Karpas-422 (cell line): ENCODE measurements around the gene ZCCHC18. TPM values are rescaled to one million over a fixed set of nuclear protein-coding genes. Genes with fewer than 3 reads are reported as not detected.
"Not testable (repeated sequence)": the region's sequence is repeated elsewhere in the genome, so short reads cannot be mapped to it uniquely, and the experiment has no call there.

Source experiments
- DNase-seq: peaks from one replicate; pipeline ENCODE4 v3.0.0-alpha.2; 2015
- H2AFZ ChIP-seq: fragments of 200-600 bp; sonication (generic); 2 replicates; pipeline ENCODE4 v1.6.1; 2014; ENCODE audit warnings: antibody characterized with exemption, low read length, mixed read lengths
- H3K27ac ChIP-seq: fragments of 200-600 bp; sonication (generic); 2 replicates; pipeline ENCODE4 v1.5.1; 2014; ENCODE audit warnings: mild to moderate bottlenecking, low read length, moderate library complexity
- H3K27me3 ChIP-seq: fragments of 200-600 bp; sonication (generic); 2 replicates; pipeline ENCODE4 v1.6.1; 2014; ENCODE audit warnings: low read length, mixed read lengths
- H3K36me3 ChIP-seq: fragments of 200-600 bp; sonication (generic); 2 replicates; pipeline ENCODE4 v1.6.1; 2014; ENCODE audit warnings: low read length, mixed read lengths; ENCODE audit not compliant: insufficient read depth
- H3K4me1 ChIP-seq: fragments of 200-600 bp; sonication (generic); 2 replicates; pipeline ENCODE4 v1.6.1; 2014; ENCODE audit warnings: mild to moderate bottlenecking, low read length, mixed read lengths
- H3K4me2 ChIP-seq: fragments of 200-600 bp; sonication (generic); 2 replicates; pipeline ENCODE4 v1.6.1; 2014; ENCODE audit warnings: low read length, low read depth, mild to moderate bottlenecking; ENCODE audit not compliant: poor library complexity, severe bottlenecking
- H3K4me3 ChIP-seq: fragments of 200-600 bp; sonication (generic); 2 replicates; pipeline ENCODE4 v1.5.1; 2014; ENCODE audit warnings: mild to moderate bottlenecking, antibody characterized with exemption, low read length, mixed read lengths
- H3K79me2 ChIP-seq: fragments of 200-600 bp; sonication (generic); 2 replicates; pipeline ENCODE4 v1.6.1; 2014; ENCODE audit warnings: mild to moderate bottlenecking, low read length, mixed read lengths
- H3K9ac ChIP-seq: fragments of 200-600 bp; sonication (generic); 2 replicates; pipeline ENCODE4 v1.6.0; 2014; ENCODE audit warnings: low read length
- H3K9me2 ChIP-seq: fragments of 200-600 bp; sonication (generic), shearing (Covaris generic); replicated peaks from 2 replicates; pipeline ENCODE4 v1.6.0; 2014; ENCODE audit warnings: mild to moderate bottlenecking, low read length, moderate library complexity; ENCODE audit not compliant: insufficient read depth
- H3K9me3 ChIP-seq: fragments of 300-700, 200-600 bp; sonication (generic); 2 replicates; pipeline ENCODE4 v1.6.1; 2014; ENCODE audit warnings: low read length, mixed read lengths
- H4K20me1 ChIP-seq: fragments of 200-600 bp; sonication (generic); 2 replicates; pipeline ENCODE4 v1.6.1; 2014; ENCODE audit warnings: mild to moderate bottlenecking, antibody characterized with exemption, low read length, low read depth; ENCODE audit not compliant: insufficient read depth
- total RNA-seq: library from RNA; depleted of rRNA; stranded (reverse); fragments of >200 nt; shearing (Covaris generic); gene quantifications from 2 replicates; pipeline ENCODE4 v1.2.3, GENCODE V29; 2014; ENCODE audit warnings: low replicate concordance

The ZCCHC18 gene
- total RNA-seq, 1 experiment from 2014 or later, result 0.41 TPM

GRCh38 chrX:104098151-104098808 is 14.0 kb upstream of the ZCCHC18 start:
- no peak overlapping the region for H3K4me3 ChIP-seq
- no peaks in the 10 kb centered on the region for H4K20me1 ChIP-seq
- H3K27me3 ChIP-seq, result no peaks in the 10 kb centered on the region
- H3K9me2 ChIP-seq, result no peaks in the 10 kb centered on the region
- peak; percentile 83 for DNase-seq
- no peak overlapping the region for H3K4me2 ChIP-seq
- H3K9ac ChIP-seq, result no peak overlapping the region
- H3K27ac ChIP-seq, result no peak overlapping the region
- H3K79me2 ChIP-seq, result no peaks in the 10 kb centered on the region
- no peaks in the 10 kb centered on the region for H3K4me1 ChIP-seq
- H3K9me3 ChIP-seq, result no peaks in the 10 kb centered on the region
- no peaks in the 10 kb centered on the region for H3K36me3 ChIP-seq
- no peak overlapping the region for H2AFZ ChIP-seq

GRCh38 chrX:104098919-104099318 is 13.4 kb upstream of the ZCCHC18 start:
- Histone ChIP-seq H3K4me2 (no peak overlapping the region), H3K27me3 (no peaks in the 10 kb centered on the region), H3K9me2 (no peaks in the 10 kb centered on the region), H2AFZ (no peak overlapping the region), H3K36me3 (no peaks in the 10 kb centered on the region), H3K4me1 (no peaks in the 10 kb centered on the region), H3K27ac (no peak overlapping the region), H4K20me1 (no peaks in the 10 kb centered on the region), H3K9ac (no peak overlapping the region), H3K9me3 (no peaks in the 10 kb centered on the region), H3K79me2 (no peaks in the 10 kb centered on the region), H3K4me3 (no peak overlapping the region)
- no peak for DNase-seq

DNA sequence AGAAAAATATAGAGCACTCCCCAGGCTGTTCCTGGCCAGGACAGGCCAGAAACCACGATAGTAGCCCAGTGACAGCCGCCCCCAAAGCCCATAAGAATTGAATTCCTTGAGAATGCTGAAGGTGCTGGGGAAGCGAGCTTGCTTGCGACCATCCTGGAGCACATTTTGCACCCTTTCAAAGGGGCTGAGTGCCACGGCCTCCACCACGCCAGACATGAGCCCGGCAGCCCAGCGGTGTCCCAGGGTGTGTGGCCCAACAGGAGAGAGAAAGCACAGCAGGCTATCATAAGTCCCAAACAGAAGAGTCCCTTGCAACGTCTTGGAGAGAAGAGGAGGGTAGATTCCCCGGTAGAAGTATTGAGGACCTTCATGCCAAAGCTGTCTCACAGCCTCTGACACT is 7.6 kb upstream of the ZCCHC18 start:
- H3K4me2 ChIP-seq, result no peak overlapping the region
- no peaks in the 10 kb centered on the region for H3K9me2 ChIP-seq
- H3K9me3 ChIP-seq, result no peaks in the 10 kb centered on the region
- H4K20me1 ChIP-seq, result no peaks in the 10 kb centered on the region
- H2AFZ ChIP-seq, result no peak overlapping the region
- no peaks in the 10 kb centered on the region for H3K36me3 ChIP-seq
- H3K27me3 ChIP-seq, result no peaks in the 10 kb centered on the region
- no peak for DNase-seq
- no peak overlapping the region for H3K9ac ChIP-seq
- H3K27ac ChIP-seq, result no peak overlapping the region
- H3K79me2 ChIP-seq, result no peaks in the 10 kb centered on the region
- no peaks in the 10 kb centered on the region for H3K4me1 ChIP-seq
- no peak overlapping the region for H3K4me3 ChIP-seq

DNA sequence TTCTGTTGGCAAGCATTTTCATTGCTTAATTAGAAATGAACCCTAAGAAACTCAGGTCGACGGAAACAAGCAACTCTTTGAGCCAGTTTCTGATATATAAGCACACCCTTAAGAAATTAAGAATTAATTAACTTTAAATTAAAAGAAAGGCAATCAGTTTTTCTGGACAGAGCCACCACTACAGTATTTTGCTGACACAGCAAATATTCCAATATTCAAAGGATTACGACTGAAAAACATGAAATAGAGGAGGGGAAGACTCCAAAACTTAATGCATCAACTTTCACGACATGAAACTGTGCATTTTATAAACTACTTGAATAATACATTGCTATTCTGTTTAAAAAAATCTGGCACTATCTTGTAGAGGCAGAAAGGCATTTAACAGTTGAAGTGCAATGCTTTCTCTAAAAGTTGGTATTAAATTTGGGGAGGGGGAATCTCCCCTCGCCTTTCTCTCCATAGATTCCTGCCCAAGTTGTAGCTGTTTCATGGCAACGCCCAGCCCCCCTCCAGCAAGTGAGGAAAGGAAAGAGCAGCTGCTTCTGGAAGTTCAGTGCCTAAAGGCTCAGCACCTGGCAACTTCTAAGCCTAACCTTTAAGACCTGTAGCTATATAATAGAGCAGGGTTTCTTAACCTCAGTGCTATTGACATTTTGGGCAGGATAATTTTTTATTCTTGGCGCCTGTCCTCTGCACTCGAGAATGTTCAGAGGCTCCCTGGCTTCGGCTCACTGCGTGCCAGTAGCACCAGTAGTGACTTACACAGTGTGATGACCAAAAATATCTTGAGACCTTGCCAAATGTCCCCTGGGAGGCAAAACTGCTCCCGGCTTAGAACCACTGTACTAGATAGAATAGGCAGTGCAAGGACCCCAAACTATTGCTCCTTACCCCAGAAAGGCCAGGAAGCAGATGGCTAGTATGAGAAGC is 6.7 kb upstream of the ZCCHC18 start:
- Histone ChIP-seq H3K4me3 (no peak overlapping the region), H3K9me3 (no peaks in the 10 kb centered on the region), H3K4me2 (no peak overlapping the region), H2AFZ (no peak overlapping the region), H3K27ac (no peak overlapping the region), H3K27me3 (no peaks in the 10 kb centered on the region), H4K20me1 (no peaks in the 10 kb centered on the region), H3K9ac (no peak overlapping the region), H3K9me2 (no peaks in the 10 kb centered on the region), H3K36me3 (no peaks in the 10 kb centered on the region), H3K4me1 (no peaks in the 10 kb centered on the region), H3K79me2 (no peaks in the 10 kb centered on the region)
- no peak for DNase-seq

DNA sequence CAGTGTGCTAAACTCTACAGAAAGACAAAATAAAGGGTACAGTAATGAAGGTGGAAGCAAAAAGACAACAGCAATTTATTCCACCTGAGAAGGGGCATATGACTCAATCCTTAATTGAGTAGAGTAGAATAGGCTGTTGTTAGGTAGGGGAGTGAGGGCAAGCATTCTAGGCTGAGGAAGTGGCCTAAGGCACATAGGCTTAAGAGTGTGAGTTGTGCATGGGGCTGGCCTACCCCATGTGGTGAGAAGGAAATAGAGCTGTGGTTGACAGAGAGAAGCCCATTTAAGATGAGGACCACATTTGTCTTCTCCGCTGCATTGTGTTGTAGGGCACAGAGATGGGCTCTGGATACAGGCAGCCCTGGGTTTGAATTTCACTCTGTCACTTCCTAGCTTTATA is 3.4 kb upstream of the ZCCHC18 start:
- H3K9me2 ChIP-seq, result no peaks in the 10 kb centered on the region
- no peaks in the 10 kb centered on the region for H4K20me1 ChIP-seq
- H3K27ac ChIP-seq, result no peak overlapping the region
- H3K79me2 ChIP-seq, result no peaks in the 10 kb centered on the region
- no peak overlapping the region for H3K9ac ChIP-seq
- H2AFZ ChIP-seq, result no peak overlapping the region
- no peak for DNase-seq
- no peak overlapping the region for H3K4me2 ChIP-seq
- peaks cover 14% of the 10 kb centered on the region for H3K4me1 ChIP-seq
- H3K27me3 ChIP-seq, result no peaks in the 10 kb centered on the region
- no peaks in the 10 kb centered on the region for H3K9me3 ChIP-seq
- H3K36me3 ChIP-seq, result no peaks in the 10 kb centered on the region
- no peak overlapping the region for H3K4me3 ChIP-seq

GRCh38 chrX:104110491-104111240 is 1.7 kb upstream of the ZCCHC18 start:
- H3K9ac ChIP-seq, DNase-seq, H3K4me3 ChIP-seq, H3K27ac ChIP-seq, H3K27me3 ChIP-seq, H3K36me3 ChIP-seq, H3K9me2 ChIP-seq, H2AFZ ChIP-seq, H3K4me2 ChIP-seq, H3K79me2 ChIP-seq, H4K20me1 ChIP-seq, H3K9me3 ChIP-seq: not testable (repeated sequence)
- peaks cover 14% of the 10 kb centered on the region for H3K4me1 ChIP-seq

DNA sequence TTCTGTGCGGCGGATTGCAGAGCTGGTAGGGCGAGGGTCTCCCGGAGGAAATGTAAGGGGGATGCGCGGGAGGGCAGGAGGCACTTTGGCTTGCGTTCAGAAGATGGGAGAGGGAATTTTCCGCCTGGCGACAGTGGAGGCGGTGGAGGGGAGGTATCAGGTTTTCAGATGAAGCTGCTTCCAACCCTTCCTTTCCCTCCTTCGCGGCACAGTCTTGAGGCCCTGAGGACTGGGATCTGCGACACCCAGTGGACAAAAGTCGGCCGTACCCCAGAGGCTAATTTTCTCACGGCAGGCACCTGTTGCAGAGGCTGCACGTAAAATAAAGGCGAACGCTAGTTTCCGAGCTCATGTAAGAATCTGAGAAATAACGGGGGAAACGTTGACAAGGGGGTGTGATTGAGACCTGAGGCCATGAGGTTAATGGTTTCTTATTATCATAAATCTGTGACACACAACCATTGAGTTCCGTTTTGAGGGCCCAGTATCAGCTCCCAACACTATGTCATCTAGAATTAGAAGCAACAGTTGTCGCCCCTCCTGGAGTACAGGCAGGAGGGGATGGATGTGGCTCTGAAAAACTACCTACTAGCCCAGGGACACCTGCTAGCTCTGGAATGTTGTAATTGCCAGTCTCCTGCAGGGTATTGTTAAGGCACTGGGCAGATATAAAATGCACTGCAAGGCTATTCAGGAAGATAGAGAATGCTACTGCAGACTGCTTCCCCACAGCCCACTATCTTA is 1.1 kb downstream of the ZCCHC18 start:
- H2AFZ ChIP-seq, result no peak overlapping the region
- H3K9me3 ChIP-seq, result no peaks in the 10 kb centered on the region
- peak overlapping the region; percentile 72 for H3K4me3 ChIP-seq
- no peaks in the 10 kb centered on the region for H3K36me3 ChIP-seq
- no peak overlapping the region for H3K27ac ChIP-seq
- no peaks in the 10 kb centered on the region for H3K27me3 ChIP-seq
- peaks cover 14% of the 10 kb centered on the region for H3K4me1 ChIP-seq
- peak overlapping the region; percentile 76 for H3K4me2 ChIP-seq
- H3K9me2 ChIP-seq, result no peaks in the 10 kb centered on the region
- DNase-seq, result peak; percentile 75
- H3K79me2 ChIP-seq, result no peaks in the 10 kb centered on the region
- H3K9ac ChIP-seq, result peak overlapping the region; percentile 70
- no peaks in the 10 kb centered on the region for H4K20me1 ChIP-seq
